GM23338 (cell line): Measurements from ENCODE around the gene ASS1. TPM values are rescaled to one million over a fixed set of nuclear protein-coding genes. Genes with fewer than 3 reads are reported as not detected.
A peak's percentile ranks its signal among the peaks of the same experiment; 100 is the strongest.

Experiments used
- ATAC-seq: fragments of 200-7000 bp; cut with Tn5 transposase; 3 replicates; pipeline ENCODE4 v1.9.1; 2020
- DNase-seq: peaks from one replicate; pipeline ENCODE4 v3.0.0-alpha.2; 2015; ENCODE audit warnings: low spot score
- H2AFZ ChIP-seq: fragments of 200-600 bp; sonication (generic); 2 replicates; pipeline ENCODE4 v1.8.0; 2016; ENCODE audit warnings: antibody characterized with exemption, mild to moderate bottlenecking, moderate library complexity
- H3F3A ChIP-seq: fragments of 200-600 bp; sonication (generic); replicated peaks from 2 replicates; pipeline ENCODE4 v1.8.0; 2017; ENCODE audit warnings: antibody characterized with exemption, mixed run types, low read depth
- H3K27ac ChIP-seq: fragments of 200-600 bp; sonication (generic); 2 replicates; pipeline ENCODE4 v1.6.1; 2016; ENCODE audit warnings: low read depth
- H3K27me3 ChIP-seq: fragments of 200-600 bp; sonication (generic); 2 replicates; pipeline ENCODE4 v1.8.0; 2016; ENCODE audit warnings: mild to moderate bottlenecking, mixed run types, moderate library complexity; ENCODE audit not compliant: insufficient read depth
- H3K36me3 ChIP-seq: fragments of 200-600 bp; sonication (generic); 2 replicates; pipeline ENCODE4 v1.8.0; 2016; ENCODE audit warnings: mild to moderate bottlenecking; ENCODE audit not compliant: insufficient read depth
- H3K4me1 ChIP-seq: fragments of 200-600 bp; sonication (generic); 2 replicates; pipeline ENCODE4 v1.8.0; 2016; ENCODE audit warnings: mild to moderate bottlenecking, moderate library complexity; ENCODE audit not compliant: insufficient read depth
- H3K4me2 ChIP-seq: fragments of 200-600 bp; sonication (generic); 2 replicates; pipeline ENCODE4 v1.7.1; 2017; ENCODE audit warnings: mixed run types
- H3K4me3 ChIP-seq: fragments of 200-600 bp; sonication (generic); 2 replicates; pipeline ENCODE4 v1.6.1; 2016; ENCODE audit warnings: mixed run types
- H3K79me2 ChIP-seq: fragments of 200-600 bp; sonication (generic); replicated peaks from 2 replicates; pipeline ENCODE4 v1.8.0; 2017; ENCODE audit warnings: mild to moderate bottlenecking; ENCODE audit not compliant: insufficient read depth
- H3K9me2 ChIP-seq: fragments of 200-600 bp; sonication (generic); 2 replicates; pipeline ENCODE4 v1.8.0; 2017; ENCODE audit not compliant: insufficient read depth
- H4K20me1 ChIP-seq: fragments of 200-600 bp; sonication (generic); replicated peaks from 2 replicates; pipeline ENCODE4 v1.8.0; 2017; ENCODE audit warnings: mild to moderate bottlenecking; ENCODE audit not compliant: insufficient read depth
- H3K27ac Mint-ChIP-seq: 2 replicates; pipeline ENCODE4 v1.8.0; 2020; ENCODE audit warnings: inconsistent platforms, mild to moderate bottlenecking, moderate library complexity, mixed read lengths
- H3K27me3 Mint-ChIP-seq: 3 replicates; pipeline ENCODE4 v1.8.0; 2022; ENCODE audit warnings: low read depth, mild to moderate bottlenecking, moderate library complexity, mixed read lengths, inconsistent platforms; ENCODE audit not compliant: insufficient read depth, poor library complexity
- H3K36me3 Mint-ChIP-seq: 3 replicates; pipeline ENCODE4 v1.8.0; 2021; ENCODE audit warnings: low read depth, mild to moderate bottlenecking, inconsistent platforms, moderate library complexity, mixed read lengths
- H3K4me1 Mint-ChIP-seq: 3 replicates; pipeline ENCODE4 v1.8.0; 2020; ENCODE audit warnings: mild to moderate bottlenecking, inconsistent platforms, mixed read lengths
- H3K4me3 Mint-ChIP-seq: 3 replicates; pipeline ENCODE4 v1.8.0; 2021; ENCODE audit warnings: moderate library complexity, mild to moderate bottlenecking, inconsistent platforms, mixed read lengths
- H3K9me3 Mint-ChIP-seq: 3 replicates; pipeline ENCODE4 v1.8.0; 2020; ENCODE audit warnings: moderate library complexity, mild to moderate bottlenecking, inconsistent platforms, mixed read lengths
- CTCF ChIP-seq, 2 experiments: fragments of 200-600 bp in 1 of 2; sonication (generic) in 1 of 2; conservative IDR thresholded peaks; 2 replicates each; pipeline versions ENCODE4 v1.5.1 to v1.6.1; 2016 to 2017; ENCODE audit warnings: antibody characterized with exemption in 2 of 2, low read depth in 2 of 2, mild to moderate bottlenecking in 2 of 2, moderate library complexity in 1 of 2
- ETS1 ChIP-seq: IDR thresholded peaks from 2 replicates; pipeline ENCODE4 v1.6.1; 2016; ENCODE audit warnings: antibody characterized with exemption
- EZH2phosphoT487 ChIP-seq: fragments of 200-600 bp; sonication (generic); IDR thresholded peaks from one replicate; pipeline ENCODE4 v1.8.1; 2018; ENCODE audit warnings: antibody characterized with exemption; ENCODE audit not compliant: unreplicated experiment
- JUNB ChIP-seq: IDR thresholded peaks from one replicate; pipeline ENCODE4 v1.6.1; 2016; ENCODE audit warnings: antibody characterized with exemption; ENCODE audit not compliant: unreplicated experiment
- NANOG ChIP-seq: IDR thresholded peaks from 2 replicates; pipeline ENCODE4 v1.6.1; 2016; ENCODE audit warnings: antibody characterized with exemption, borderline replicate concordance
- POLR2AphosphoS5 ChIP-seq: IDR thresholded peaks from 2 replicates; pipeline ENCODE4 v1.6.1; 2016; ENCODE audit warnings: antibody characterized with exemption, low read depth
- REST ChIP-seq: IDR thresholded peaks from one replicate; pipeline ENCODE4 v1.6.1; 2018; ENCODE audit warnings: antibody characterized with exemption; ENCODE audit not compliant: unreplicated experiment
- STAT1 ChIP-seq: IDR thresholded peaks from one replicate; pipeline ENCODE4 v1.6.1; 2016; ENCODE audit warnings: antibody characterized with exemption; ENCODE audit not compliant: unreplicated experiment
- ZNF114 ChIP-seq: fragments of 250-450 bp; sonication (Bioruptor Pico); IDR thresholded peaks from 2 replicates; pipeline ENCODE4 v1.5.0; 2020; ENCODE audit warnings: mild to moderate bottlenecking, moderate library complexity
- polyA plus RNA-seq: library from polyadenylated mRNA; unstranded; fragments of >200 nt; fragmentation: Nextera tagmentation; extraction: Ambion mirVana; gene quantifications from 2 replicates; pipeline ENCODE4 v1.2.1, GENCODE V29; 2016
- total RNA-seq: library from RNA; depleted of rRNA; stranded (reverse); fragments of >200 nt; shearing (Covaris generic); gene quantifications from 2 replicates; pipeline ENCODE4 v1.2.3, GENCODE V29; 2014

The ASS1 gene
- total and polyA plus RNA-seq, 2 experiments from 2014 or later, result 65.8 to 103 TPM

GRCh38 chr9:130431536-130432303 lies 13.0 kb upstream of the ASS1 start:
- DNase-seq (no peak), ATAC-seq (no peak)
- no peaks in the 10 kb centered on the region for H4K20me1 ChIP-seq
- H3K9me2 ChIP-seq, result no peaks in the 10 kb centered on the region
- no peak overlapping the region for H3K4me2 ChIP-seq
- H3K27me3 ChIP-seq, result peaks cover 29% of the 10 kb centered on the region
- no peaks in the 10 kb centered on the region for H3K4me1 ChIP-seq
- no peak overlapping the region for H3K4me3 ChIP-seq
- no peak overlapping the region for H2AFZ ChIP-seq
- no peaks in the 10 kb centered on the region for H3K9me3 Mint-ChIP-seq
- peaks cover 6% of the 10 kb centered on the region; the same call in 1 of the 3 replicates for H3K36me3 Mint-ChIP-seq
- no peak overlapping the region for H3K27ac Mint-ChIP-seq
- no peak overlapping the region for H3K4me3 Mint-ChIP-seq
- no peaks in the 10 kb centered on the region; the same call in 1 of the 2 replicates for H3F3A ChIP-seq
- H3K79me2 ChIP-seq, result no peaks in the 10 kb centered on the region
- H3K4me1 Mint-ChIP-seq, result peaks cover 5% of the 10 kb centered on the region
- H3K36me3 ChIP-seq, result no peaks in the 10 kb centered on the region
- H3K27ac ChIP-seq, result no peak overlapping the region
- TF ChIP-seq POLR2AphosphoS5 (no peak), ETS1 (no peak), ZNF114 (CRISPR knock-in tag) (no peak), NANOG (no peak), REST (no peak), EZH2phosphoT487 (no peak), STAT1 (no peak)
- H3K27me3 Mint-ChIP-seq, result peaks cover 25% of the 10 kb centered on the region

- Mint-ChIP-seq H3K9me3 (no peaks in the 10 kb centered on the region), H3K27ac (no peak overlapping the region), H3K4me1 (peaks cover 3% of the 10 kb centered on the region), H3K27me3 (peaks cover 25% of the 10 kb centered on the region), H3K36me3 (peaks cover 6% of the 10 kb centered on the region; the same call in 1 of the 3 replicates), H3K4me3 (peak overlapping the region; percentile 63; the same call in 1 of the 3 replicates)
- TF ChIP-seq CTCF (conservative IDR thresholded peaks at IDR 0.05; ENCODE audit: low read depth in 2 of 2), result peak; percentile 13 to 14; a peak in 2 of 4 replicates
- no peak for TF ChIP-seq JUNB
- no peak overlapping the region for H3K27ac ChIP-seq
- H2AFZ ChIP-seq, result peak overlapping the region; percentile 94; the same call in 1 of the 2 replicates
- H3F3A ChIP-seq, result no peaks in the 10 kb centered on the region; the same call in 1 of the 2 replicates
- H3K4me2 ChIP-seq, result peak overlapping the region; percentile 89
- no peaks in the 10 kb centered on the region for H3K79me2 ChIP-seq
- peaks cover 29% of the 10 kb centered on the region for H3K27me3 ChIP-seq
- no peaks in the 10 kb centered on the region for H3K4me1 ChIP-seq
- DNase-seq, result no peak
- no peak for ATAC-seq
- no peaks in the 10 kb centered on the region for H3K9me2 ChIP-seq
- no peaks in the 10 kb centered on the region for H3K36me3 ChIP-seq
- H4K20me1 ChIP-seq, result no peaks in the 10 kb centered on the region
- H3K4me3 ChIP-seq, result no peak overlapping the region; the same call in 1 of the 2 replicates
Observed at GRCh38 chr9:130432362-130432761, 12.4 kb upstream of the ASS1 start.
